Caki2 (cell line): ENCODE measurements around the gene C12orf56. TPM values are rescaled to one million over a fixed set of nuclear protein-coding genes. Genes with fewer than 3 reads are reported as not detected.
A peak's percentile ranks its signal among the peaks of the same experiment; 100 is the strongest.

Experiments used
- DNase-seq: peaks from one replicate; pipeline ENCODE4 v3.0.0-alpha.2; 2015; ENCODE audit warnings: low read depth
- in situ Hi-C: cut with HindIII; loops from 2 replicates; pipeline ENCODE4 v1.10.0; 2016; ENCODE audit warnings: low sequenced_read_pairs, low pct_unique_long_range_greater_than_20kb, mixed read lengths
- total RNA-seq: library from RNA; depleted of rRNA; stranded (reverse); fragments of >200 nt; shearing (Covaris generic); gene quantifications from 2 replicates; pipeline ENCODE4 v1.2.3, GENCODE V29; 2014; ENCODE audit warnings: low replicate concordance; rRNA removed

Gene C12orf56, protein sequence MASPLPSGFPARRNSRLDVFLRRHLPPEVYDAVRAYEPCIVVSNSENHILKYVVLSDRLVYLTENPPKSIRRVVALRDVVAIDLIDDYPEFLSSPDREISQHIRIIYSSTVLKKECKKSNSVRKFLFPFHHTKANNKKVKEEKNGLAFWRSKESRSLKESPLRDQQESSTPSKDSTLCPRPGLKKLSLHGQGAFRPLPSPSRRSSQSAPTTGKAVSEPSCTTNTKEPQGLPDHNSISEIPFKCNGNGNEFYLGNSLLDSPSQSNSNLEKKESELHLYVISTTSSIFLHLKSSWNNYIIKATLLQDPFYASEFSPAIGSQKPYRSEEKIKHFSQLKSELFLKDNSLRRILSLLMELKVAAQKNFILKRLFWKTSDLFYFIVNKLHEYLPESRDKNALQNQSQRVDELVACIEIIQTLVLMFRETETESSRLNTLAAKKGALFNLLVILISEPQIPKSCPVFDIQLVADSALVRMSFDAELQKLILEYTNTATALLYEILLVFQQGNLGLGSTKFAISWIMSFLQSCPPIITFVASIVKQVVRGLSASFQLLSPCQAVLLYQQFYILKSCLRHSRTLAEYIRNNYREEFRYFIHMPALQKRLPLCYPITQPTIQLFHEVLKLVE
- not detected in 2 replicates for total RNA-seq

DNA sequence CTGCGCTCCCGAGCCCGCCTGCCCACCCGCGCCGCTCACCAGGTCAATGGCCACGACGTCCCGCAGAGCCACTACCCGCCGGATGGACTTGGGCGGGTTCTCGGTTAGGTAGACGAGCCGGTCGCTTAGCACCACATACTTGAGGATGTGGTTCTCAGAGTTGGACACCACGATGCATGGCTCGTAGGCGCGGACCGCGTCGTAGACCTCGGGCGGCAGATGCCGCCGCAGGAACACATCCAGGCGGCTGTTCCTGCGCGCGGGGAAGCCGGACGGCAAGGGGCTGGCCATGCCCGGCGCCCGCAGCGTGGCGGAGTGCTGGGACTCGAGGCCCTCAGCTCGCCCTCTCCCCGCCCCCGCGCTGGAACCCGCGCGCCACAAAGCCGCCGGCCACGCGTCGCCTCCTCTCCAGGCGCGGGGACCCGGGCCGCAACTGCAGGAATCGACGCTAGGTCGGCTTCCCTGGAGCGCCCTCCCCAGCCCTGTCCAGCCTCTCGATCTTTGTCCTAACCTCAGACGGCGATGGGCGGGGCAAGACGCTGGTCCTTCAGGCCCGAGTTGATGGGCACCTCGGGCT, at the start of gene C12orf56:
Gene C12orf56, minus strand, starts transcription at position 484 of the 577 bp plus-strand sequence. Its CDS starts 193 bp downstream, at position 291.
- DNase-seq: no peak
- in situ Hi-C loops: no loop called here

DNA sequence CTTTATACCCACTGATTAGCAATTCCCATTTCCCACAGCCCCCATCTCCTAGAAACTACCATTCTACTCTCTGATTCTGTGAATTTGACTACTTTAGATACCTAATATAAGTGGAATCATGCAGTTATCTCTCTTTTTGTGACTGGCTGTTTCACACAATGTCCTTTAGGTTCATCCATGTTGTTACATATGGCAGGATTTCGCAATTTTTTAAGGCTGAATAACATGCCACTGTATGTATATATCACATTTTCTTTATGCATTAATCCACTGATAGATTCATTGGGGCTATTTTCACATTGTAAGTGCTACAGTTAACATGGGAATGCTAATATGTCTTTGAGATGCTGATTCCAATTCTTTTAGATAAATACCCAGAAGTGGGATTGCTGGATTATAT, 49.5 kb upstream of the C12orf56 start:
- in situ Hi-C loops: loop anchor here (5.0 kb wide), 1 partner anchor 33 kb away; no protein-coding TSS in a partner anchor

DNA sequence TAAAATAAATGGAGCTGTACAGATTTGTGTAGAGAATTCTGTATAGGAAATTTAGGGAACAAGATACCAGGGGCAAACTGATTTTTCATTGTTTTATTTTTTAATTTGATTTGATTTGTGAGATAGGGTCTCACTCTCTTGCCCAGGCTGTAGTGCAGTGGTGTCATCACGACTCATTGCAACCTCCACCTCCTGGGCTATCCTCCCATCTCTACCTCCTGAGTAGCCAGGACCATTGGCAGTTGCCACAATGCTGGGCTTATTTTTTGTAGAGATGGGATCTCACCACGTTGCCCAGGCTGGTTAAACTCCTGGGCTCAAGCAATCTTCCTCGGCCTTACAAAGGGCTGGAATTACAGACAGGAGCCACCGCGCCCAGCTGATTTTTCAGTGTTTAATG, 43.4 kb upstream of the C12orf56 start:
- DNase-seq: no peak
- in situ Hi-C loops: no loop called here

More for the DNA sequence above, 49.5 kb upstream of the C12orf56 start:
- no peak for DNase-seq

DNA sequence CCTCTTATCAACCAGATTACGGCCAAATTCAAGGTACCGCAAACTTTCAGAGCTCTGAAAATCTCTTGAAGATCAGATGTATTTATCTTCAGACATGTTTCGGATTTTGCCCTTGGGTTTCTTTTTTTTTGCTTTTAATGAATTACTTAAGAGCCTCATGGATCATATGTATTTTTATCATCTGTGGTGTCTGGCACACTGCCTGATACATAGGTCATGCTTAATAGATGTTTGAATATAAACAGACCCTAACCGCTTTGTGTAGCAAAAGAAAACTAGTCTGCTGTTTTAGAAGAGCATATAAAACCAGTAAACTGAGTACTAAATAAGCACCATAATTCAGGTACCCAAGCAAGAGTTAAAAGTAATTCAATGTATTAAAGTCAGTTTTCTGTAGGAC, 41.2 kb upstream of the C12orf56 start:
- no peak for DNase-seq
- in situ Hi-C loops: no loop called here

DNA sequence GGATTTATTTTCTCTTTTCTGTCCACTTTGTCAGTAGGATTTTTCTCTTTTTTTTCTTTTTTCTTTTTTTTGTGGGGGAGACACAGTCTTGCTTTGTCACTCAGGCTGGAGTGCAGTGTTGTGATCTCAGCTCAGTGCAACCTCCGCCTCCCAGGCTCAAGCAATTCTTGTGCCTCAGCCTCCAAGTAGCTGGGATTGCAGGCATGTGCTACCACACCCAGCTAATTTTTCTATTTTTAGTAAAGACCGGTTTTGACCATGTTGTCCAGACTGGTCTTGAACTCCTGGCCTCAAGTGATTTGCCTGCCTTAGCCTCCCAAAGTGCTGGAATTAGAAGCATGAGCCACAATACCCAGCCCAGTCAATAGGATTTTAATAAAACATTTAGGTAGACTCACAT, 40.3 kb upstream of the C12orf56 start:
- in situ Hi-C loops: no loop called here

DNA sequence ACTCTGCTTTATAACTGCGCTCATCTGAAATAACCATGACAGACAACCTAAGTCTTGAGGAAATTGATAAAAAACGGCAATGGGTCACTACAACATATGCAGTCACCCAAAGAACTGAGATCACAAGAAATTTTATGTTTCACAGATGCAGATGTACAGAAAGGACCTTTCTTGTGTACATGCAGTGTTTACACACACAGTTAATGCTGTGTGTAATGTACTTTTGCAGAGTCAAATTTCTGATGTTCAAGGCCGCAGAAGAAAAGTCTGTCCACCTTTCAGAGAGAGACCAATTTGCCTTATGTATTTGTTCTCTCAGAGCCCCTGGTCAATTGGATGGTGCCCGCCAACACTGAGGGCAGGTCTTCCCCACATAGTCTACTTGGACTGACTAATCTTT, 38.4 kb upstream of the C12orf56 start:
- in situ Hi-C loops: no loop called here
- DNase-seq: no peak

More for the DNA sequence above, 40.3 kb upstream of the C12orf56 start:
- DNase-seq: no peak

DNA sequence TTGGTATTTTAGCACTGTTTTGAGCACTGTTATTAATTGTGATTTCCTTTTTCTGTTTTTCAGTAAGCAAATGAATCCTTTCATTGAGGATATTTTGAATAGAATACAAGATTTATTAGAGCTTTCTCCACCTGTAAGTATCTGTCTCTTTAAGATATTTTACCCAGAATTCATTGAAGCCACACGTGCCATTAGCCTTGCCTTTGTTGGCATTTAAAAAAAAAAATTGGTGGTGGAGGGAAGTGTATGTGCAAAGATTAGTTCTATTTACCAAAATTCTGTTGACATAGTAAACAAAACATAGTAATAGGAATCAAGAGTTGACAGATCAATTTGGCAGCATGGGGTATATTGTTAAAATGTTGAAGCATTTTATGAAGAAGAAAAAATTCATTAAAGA, 37.4 kb upstream of the C12orf56 start:
- in situ Hi-C loops: no loop called here
- no peak for DNase-seq

DNA sequence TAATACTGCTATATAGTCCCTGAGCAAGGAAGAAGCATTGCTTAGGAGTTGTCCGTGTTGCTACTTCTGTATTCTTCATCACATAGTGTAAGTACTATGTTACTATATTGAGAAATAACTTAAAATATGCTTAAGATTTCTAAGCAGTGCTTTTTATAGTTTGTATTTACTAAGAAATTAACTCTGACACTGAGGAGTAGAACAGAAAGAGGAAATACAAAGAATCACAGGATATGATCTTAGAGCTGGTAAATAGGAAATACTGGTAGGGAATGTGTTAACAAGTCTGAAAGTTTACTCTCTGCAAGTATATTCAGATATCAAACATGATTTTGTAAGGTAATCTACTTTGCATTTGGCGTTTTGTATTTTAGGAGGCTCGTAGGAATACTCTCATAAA, 29.1 kb upstream of the C12orf56 start:
- in situ Hi-C loops: no loop called here
- no peak for DNase-seq

DNA sequence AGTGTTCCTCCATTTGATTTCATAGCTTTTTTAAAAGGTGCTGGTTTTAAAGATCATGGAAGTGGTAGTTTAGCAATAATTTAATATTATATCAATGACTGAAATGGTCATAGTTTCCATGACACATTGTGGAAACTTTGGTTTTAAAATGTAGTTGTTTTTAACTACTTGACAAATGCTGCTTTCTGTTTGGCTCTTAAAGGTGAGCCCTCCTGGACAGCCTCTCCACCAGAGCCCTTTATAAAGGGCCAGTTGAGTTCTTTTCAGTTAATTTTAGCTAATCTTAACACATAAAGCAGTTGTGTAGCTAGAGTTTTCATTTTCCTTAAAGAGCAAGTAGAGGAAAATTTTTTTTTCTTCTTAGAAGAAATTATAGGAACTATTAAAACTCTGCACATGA, 27.7 kb upstream of the C12orf56 start:
- DNase-seq: no peak
- in situ Hi-C loops: no loop called here

DNA sequence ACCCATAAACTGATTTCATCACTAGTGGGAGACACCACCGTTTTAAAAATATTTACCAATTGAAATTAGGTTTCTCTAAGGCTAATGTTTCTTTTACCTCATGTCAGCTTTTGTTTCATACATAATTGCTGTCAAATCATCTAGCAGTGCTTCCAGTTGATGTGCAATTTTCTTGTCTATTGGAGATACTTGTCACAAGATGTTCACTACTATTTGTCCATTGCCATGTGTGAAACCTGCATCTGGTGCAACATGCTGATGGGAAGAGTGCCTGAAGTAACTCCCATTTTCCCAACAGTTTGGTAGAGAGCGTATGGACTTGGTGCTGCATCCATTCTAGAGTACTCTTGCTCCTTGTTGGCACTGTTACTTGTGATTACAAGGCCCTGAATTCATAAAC, 23.3 kb upstream of the C12orf56 start:
- in situ Hi-C loops: no loop called here
- no peak for DNase-seq

DNA sequence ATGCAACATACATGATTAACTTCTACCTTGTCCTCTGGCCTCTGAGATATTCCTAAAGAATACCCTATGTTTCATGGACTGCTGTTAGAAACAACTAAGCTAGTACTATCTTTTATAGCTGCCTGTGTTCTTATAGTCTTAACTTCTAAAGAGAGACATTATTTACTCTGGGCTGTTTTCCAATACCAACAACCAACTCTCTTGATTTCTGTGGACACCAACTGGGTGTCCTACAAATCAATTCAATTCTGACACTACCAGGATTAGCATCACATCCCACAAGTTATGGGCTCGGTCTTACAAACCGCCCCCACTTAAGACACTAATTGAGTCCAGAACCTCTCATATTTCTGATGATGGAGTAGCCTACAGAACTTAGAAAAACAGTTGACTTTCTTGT, 21.9 kb upstream of the C12orf56 start:
- in situ Hi-C loops: no loop called here
- no peak for DNase-seq

DNA sequence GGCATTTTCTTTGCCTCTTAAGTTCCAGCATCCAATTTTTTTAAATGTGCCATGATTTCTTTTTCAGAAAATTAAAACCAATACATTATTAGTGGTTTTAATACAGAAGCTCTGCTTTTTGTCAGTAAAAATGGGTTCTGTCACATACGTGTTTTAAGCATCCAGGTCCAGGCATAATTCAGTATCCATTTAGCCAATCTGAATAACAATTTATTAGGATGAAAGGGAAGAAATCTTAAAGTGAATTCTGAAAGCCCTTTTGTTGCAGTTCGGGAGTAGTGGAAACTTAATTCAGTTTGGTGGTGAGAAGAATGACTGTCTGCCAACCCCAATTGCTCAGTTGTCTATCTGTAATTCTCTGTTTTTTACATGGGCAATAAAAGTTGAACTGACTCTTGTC, 20.9 kb upstream of the C12orf56 start:
- no peak for DNase-seq
- in situ Hi-C loops: no loop called here

DNA sequence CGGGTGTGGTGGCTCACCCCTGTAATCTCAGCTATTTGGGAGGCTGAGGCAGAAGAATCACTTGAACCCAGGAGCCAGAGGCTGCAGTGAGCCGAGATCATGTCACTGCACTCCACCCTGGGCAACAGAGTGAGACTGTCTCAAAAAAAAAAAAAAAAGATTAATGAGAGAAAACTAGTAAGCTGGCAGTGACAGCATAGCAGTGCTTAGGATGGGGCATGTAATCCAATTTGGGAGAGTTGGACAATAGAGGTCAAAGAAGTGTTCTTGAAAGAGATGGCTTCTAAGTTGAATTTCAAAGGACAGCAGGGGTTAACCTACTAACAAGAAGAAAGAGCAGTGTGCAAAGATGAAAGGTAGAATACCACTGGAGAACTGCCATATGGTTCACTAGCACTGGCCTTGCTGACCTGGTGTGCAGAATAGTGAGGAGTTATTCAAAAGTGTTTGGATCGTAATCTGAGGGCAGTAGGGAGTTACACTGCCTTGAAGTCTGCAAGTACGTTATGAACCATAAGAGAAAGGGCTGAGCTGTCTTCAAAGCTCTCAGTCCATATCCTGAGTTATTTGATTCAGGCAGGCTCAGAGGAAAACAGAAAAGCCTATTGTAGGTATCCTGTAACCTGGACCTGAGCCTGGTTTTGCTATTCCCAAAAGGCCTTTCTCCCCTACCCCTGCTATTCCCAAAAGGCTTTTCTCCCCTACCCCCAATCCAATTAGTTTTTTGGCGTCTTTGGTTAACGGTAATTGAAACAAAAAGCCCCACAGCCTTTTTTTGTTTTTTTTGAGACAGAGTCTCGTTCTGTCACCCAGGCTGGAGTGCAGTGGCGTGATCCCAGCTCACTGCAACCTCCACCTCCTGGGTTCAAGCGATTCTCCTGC, 17.0 kb upstream of the C12orf56 start:
- in situ Hi-C loops: loop anchor here (5.0 kb wide), 1 partner anchor 35 kb away; no protein-coding TSS in a partner anchor
- no peak for DNase-seq

DNA sequence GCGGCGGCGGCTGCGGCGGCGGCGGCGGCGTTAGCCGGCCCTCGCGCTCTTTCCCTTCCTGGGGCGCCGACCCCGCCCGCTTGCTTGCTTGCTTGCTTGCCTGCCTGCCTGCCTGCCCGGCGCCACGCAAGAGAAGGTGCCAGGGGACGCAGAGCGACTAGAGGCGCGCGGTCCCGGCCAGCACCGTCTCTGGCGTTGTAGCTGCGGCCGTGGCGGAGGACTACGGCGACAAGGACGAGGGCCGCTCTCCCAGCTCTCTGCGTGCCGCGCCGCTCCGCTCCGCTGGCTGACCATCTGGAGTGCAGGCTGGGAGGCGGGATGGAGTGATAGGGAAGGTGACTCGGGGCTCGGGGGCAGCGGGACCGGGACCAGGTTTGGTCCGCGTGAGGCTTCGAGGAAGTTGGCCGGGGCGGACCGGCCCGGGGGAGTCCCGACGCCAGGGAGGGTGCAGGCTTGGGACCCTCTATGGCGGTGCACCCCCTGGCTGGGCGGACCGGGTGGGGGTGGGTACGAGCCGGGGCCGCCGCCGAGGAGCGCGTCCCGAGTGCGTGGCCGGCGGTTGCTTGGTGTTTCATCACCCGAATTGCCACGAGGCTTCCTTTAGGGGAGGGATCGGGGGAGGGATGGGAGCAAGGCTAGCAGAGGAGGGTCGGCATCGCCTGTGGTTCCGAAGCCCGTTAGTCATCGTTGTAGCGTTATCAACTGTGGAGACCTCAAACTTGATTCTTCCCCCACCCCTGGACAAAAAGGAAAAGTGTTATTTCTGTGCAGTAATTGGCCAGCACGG, 14.1 kb upstream of the C12orf56 start:
- in situ Hi-C loops: loop anchor here (5.0 kb wide), 1 partner anchor 38 kb away; no protein-coding TSS in a partner anchor
- peak; percentile 82 for DNase-seq

DNA sequence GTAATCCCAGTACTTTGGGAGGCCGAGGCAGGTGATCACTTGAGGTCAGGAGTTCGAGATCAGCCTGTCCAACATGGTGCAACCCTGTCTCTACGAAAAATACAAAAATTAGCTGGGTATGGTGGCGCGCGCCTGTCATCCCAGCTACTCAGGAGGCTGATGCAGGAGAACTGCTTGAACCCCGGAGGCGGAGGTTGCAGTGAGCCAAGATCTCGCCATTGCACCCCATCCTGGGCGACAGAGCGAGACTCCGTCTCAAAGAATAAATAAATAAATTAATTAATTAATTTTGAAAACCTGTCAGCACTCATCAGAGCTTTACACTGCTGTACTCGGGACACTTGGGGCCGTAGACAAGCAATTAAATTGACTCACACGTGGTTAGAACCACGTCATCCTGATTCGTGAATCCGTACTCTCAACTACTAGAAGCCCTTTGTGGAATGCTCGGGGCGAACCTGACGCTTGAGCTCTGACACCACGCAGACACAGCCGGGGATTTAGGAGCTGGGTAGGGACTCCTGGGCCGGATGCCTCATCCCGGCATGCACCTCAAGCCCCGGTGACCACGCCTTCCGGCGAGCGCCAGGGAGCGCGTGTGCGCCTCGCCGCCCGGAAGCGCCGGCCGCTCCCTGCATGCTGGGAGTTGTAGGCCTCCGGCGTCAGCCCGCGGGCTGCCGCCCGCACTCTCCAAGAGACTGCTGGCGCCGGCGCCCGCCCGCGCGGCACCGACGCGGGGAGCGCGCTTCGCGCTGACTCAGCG, 13.3 kb upstream of the C12orf56 start, which contains the start of gene XPOT:
Gene XPOT, plus strand, starts transcription at position 686 of the 763 bp plus-strand sequence. CDS start 5,644 bp downstream, outside the sequence.
- peak; percentile 99 for DNase-seq
- in situ Hi-C loops: no loop called here

DNA sequence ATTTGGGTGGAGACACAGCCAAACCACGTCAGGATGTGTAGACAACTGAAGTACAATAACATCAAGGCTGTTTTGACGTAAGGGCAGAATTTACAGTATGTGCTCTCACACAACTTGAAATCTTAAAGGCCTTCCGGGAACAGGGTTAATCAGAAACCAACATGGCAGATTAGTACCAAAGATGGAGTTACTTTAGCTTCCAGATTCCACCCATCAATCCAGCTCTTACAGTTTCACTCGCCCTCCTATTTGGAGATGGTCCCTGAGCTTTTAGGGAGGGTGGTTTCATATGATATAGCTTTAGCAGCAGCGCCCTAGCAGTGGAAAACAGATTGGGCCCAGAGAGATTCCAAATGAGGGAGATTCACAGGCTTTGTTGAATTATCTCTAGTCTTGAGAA, 11.6 kb upstream of the C12orf56 start:
- in situ Hi-C loops: no loop called here

DNA sequence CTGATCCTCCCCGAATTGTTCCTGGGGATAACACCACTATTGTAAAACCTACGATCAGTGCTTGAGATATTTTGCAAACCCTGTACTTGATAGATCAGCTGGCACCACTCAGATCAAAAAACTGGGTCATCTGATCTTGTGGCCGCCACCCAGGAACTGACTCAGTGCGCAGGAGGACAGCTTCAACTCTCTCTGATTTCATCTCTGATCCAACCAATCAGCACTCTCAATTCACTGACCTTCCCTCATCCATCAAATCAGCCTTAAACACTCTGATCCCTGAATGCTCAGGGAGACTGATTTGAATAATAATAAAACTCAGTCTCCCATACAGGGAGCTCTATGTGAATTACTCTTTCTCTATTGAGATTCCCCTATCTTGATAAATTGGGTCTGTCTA, 9.5 kb upstream of the C12orf56 start:
- in situ Hi-C loops: no loop called here
- peak; percentile 85 for DNase-seq

More for the DNA sequence above, 11.6 kb upstream of the C12orf56 start:
- no peak for DNase-seq
